Activated CD8-positive, alpha-beta memory T cell treated with anti-CD3 and anti-CD28 coated beads, Interleukin-2, amount 50 U/mL, for 24 hours (primary cell): Measurements from ENCODE around the gene MLPH.
A peak's percentile ranks its signal among the peaks of the same experiment; 100 is the strongest.

Source experiments
- DNase-seq: peaks from one replicate; pipeline ENCODE4 v3.0.0-alpha.2; 2020; ENCODE audit errors: extremely low read depth

Gene MLPH

DNA sequence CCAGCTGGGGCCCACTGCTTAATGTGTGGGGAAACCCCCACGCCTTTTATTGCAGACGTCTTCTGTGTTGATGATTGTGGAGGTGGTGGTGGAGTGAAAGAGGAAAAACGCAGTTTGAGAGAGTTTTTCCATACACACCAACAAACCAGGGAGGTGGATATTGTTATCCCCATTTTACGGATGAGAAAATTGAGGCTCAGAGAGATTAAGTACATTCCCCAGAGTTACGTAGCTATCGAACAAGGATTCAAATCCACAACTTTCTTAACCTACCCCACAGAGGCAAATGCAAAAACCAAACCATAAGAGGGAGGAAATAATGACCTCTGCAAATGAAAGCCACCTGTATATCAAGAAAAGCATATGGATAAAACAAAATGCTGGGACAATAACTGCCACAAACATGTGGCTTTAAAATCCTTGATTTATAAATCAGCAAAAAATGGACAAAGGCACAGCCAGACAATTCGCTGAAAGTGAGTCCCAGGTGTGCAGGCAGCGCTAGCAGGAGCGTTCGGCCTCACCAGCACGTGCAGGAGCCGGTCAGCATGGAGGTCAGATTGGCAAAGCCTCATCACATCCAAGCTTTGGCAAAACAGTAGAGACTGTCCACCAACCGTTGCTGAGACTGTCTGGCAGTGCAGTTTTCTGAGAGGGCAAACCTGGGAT, 116.1 kb downstream of the MLPH start:
- no peak for DNase-seq

DNA sequence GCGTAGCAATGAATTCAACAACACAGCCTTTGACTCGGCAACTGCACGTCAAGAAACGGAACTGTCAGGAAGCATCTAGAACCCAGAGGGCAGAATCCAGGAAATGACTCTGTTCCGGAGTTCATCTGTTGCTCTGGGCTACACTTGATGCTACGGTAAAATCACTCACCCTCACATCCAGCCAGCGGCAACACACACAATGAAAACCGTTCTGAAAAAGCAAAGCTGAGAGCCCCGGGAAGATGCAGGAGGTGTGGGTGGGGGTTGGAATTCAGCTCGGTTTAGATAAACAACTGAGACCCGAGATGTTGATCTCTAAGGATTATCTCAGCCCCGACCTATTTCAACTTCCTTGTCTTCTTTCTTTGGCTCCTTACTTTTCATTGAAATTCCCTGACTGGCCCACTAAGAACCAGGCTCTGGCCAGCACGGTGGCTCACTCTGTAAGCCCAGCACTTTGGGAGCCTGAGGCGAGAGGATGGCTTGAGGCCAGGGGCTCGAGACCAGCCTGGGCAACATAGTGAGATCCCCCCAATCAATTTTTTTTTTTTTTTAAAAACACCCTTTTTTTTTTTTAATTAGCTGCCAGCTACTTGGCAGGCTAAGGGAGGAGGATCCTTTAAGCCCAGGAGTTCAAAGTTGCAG, 116.8 kb downstream of the MLPH start:
- DNase-seq: peak; percentile 18

DNA sequence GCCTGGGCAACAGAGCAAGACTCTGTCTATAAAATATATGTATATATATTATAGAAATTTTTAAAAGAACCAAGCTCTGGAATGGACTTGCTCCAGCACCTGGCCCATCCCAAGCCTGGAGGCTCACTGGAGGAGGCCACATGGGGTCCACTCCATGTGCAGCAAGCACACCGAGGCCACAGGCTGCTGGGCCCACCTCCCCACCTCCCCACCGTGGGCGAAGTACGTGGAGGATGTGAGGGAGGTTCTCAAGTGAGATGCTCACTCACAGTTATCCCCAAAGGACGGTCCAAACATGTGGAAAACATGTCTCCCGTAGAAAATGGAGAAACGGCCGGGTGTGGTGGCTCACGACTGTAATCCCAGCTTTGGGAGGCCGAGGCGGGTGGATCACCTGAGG, 117.3 kb downstream of the MLPH start:
- no peak for DNase-seq
